Measurements from ENCODE around the gene CA10.

CA10 gene

GRCh38 chr17:51610834-51611233 lies 547.7 kb downstream of the CA10 start:
- Histone ChIP-seq H3K27me3 (ENCODE audit: insufficient read depth, poor library complexity, severe bottlenecking) (no peaks in the 10 kb centered on the region), H3K4me3 (replicated peaks; ENCODE audit: insufficient read depth, low read length) (no peak overlapping the region), H3K27ac (replicated peaks) (no peak overlapping the region)
- TF ChIP-seq POLR2AphosphoS5 (IDR thresholded peaks at IDR 0.05; ENCODE audit: low read depth) = no peak
- no peak for TF ChIP-seq REST (IDR thresholded peaks at IDR 0.05; ENCODE audit: insufficient replicate concordance, low read depth)
- TF ChIP-seq CTCF (IDR thresholded peaks at IDR 0.05; ENCODE audit: insufficient read depth, low read length) = no peak
- no peak for TF ChIP-seq GABPA (IDR thresholded peaks at IDR 0.05; ENCODE audit: low read depth)
- TF ChIP-seq SPI1 (IDR thresholded peaks at IDR 0.05; ENCODE audit: borderline replicate concordance, low read depth) = no peak
- no peak for DNase-seq (ENCODE audit: low read depth in 1 of 2, low spot score in 1 of 2)

GRCh38 chr17:51610155-51610554 lies 548.4 kb downstream of the CA10 start:
- TF ChIP-seq GABPA (IDR thresholded peaks at IDR 0.05; ENCODE audit: low read depth) (no peak), CTCF (IDR thresholded peaks at IDR 0.05; ENCODE audit: insufficient read depth, low read length) (no peak), REST (IDR thresholded peaks at IDR 0.05; ENCODE audit: insufficient replicate concordance, low read depth) (no peak), SPI1 (IDR thresholded peaks at IDR 0.05; ENCODE audit: borderline replicate concordance, low read depth) (no peak), POLR2AphosphoS5 (IDR thresholded peaks at IDR 0.05; ENCODE audit: low read depth) (no peak)
- H3K27me3 ChIP-seq (ENCODE audit: insufficient read depth, poor library complexity, severe bottlenecking) = no peaks in the 10 kb centered on the region
- no peak overlapping the region for H3K27ac ChIP-seq (replicated peaks)
- DNase-seq (ENCODE audit: low read depth in 1 of 2, low spot score in 1 of 2) = no peak
- H3K4me3 ChIP-seq (replicated peaks; ENCODE audit: insufficient read depth, low read length) = no peak overlapping the region

- H3K27ac ChIP-seq (replicated peaks) = no peak overlapping the region
These were observed 550.1 kb downstream of the CA10 start for GRCh38 chr17:51608251-51608933.

More at GRCh38 chr17:51608251-51608933, 550.1 kb downstream of the CA10 start:
- DNase-seq (ENCODE audit: low read depth in 1 of 2, low spot score in 1 of 2) = no peak
- TF ChIP-seq CTCF (IDR thresholded peaks at IDR 0.05; ENCODE audit: insufficient read depth, low read length) (no peak), GABPA (IDR thresholded peaks at IDR 0.05; ENCODE audit: low read depth) (no peak), REST (IDR thresholded peaks at IDR 0.05; ENCODE audit: insufficient replicate concordance, low read depth) (no peak), POLR2AphosphoS5 (IDR thresholded peaks at IDR 0.05; ENCODE audit: low read depth) (no peak), SPI1 (IDR thresholded peaks at IDR 0.05; ENCODE audit: borderline replicate concordance, low read depth) (no peak)
- no peaks in the 10 kb centered on the region for H3K27me3 ChIP-seq (ENCODE audit: insufficient read depth, poor library complexity, severe bottlenecking)
- no peak overlapping the region for H3K4me3 ChIP-seq (replicated peaks; ENCODE audit: insufficient read depth, low read length)

Data from HL-60 (cell line).